ENCODE data around the gene CCL2.

The CCL2 gene

DNA sequence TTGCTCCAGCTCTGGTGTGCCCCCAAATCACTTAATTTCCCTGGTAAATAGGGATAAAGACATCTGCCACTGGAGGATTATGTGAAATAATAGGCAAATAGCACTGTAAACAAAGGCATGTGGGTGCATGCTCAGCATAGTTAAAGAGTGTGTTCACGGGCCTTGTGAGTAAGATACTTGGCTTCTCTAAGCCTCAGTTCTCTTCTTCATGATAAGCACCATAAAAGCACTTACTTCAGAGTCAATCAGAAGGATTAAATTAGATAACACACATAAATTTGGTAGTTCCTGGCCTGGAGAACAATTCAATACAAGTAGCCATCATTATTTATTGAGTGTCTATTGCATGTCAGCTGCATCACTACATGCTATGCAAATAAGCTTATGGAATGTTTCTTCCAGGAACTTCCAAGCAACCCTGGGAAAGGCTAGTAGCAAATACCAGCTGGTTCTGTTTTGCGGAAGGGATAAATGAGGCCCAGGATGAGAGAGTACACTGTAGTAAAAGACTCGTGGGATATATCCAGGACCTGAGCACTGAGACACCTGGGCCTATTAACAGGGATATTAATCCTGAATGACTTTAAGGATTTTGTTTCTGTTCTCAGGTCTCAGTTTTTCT is 45.0 kb downstream of the CCL2 start:
- no peak overlapping the region for H3K9ac ChIP-seq (ENCODE audit: low read length)
- H3K9me3 ChIP-seq (ENCODE audit: insufficient read depth, low read length): no peaks in the 10 kb centered on the region
- no peak overlapping the region for H3K27ac ChIP-seq (ENCODE audit: low read length)
- no peaks in the 10 kb centered on the region; the same call in 1 of the 2 replicates for H3K27me3 ChIP-seq (ENCODE audit: low read depth, low read length)
- no peak overlapping the region for H3K4me3 ChIP-seq (ENCODE audit: low read length)
- no peak overlapping the region for H3K4me2 ChIP-seq (ENCODE audit: low read length)
- H3K4me1 ChIP-seq (ENCODE audit: low read length): 0 out of 2 replicates have a peak, but pooled peaks cover 5% of the 10 kb centered on the region
- no peaks in the 10 kb centered on the region for H3K79me2 ChIP-seq (ENCODE audit: low read length)
- no peaks in the 10 kb centered on the region for H4K20me1 ChIP-seq (ENCODE audit: insufficient read depth, low read length)
- H2AFZ ChIP-seq (ENCODE audit: low read depth, low read length): no peak overlapping the region
- H3K36me3 ChIP-seq (replicated peaks; ENCODE audit: low read depth, low read length): no peaks in the 10 kb centered on the region
- TF ChIP-seq, protein P1, sequence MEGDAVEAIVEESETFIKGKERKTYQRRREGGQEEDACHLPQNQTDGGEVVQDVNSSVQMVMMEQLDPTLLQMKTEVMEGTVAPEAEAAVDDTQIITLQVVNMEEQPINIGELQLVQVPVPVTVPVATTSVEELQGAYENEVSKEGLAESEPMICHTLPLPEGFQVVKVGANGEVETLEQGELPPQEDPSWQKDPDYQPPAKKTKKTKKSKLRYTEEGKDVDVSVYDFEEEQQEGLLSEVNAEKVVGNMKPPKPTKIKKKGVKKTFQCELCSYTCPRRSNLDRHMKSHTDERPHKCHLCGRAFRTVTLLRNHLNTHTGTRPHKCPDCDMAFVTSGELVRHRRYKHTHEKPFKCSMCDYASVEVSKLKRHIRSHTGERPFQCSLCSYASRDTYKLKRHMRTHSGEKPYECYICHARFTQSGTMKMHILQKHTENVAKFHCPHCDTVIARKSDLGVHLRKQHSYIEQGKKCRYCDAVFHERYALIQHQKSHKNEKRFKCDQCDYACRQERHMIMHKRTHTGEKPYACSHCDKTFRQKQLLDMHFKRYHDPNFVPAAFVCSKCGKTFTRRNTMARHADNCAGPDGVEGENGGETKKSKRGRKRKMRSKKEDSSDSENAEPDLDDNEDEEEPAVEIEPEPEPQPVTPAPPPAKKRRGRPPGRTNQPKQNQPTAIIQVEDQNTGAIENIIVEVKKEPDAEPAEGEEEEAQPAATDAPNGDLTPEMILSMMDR (IDR thresholded peaks at IDR 0.05; ENCODE audit: low read depth, low read length): no peak
- TF ChIP-seq EZH2phosphoT487 (IDR thresholded peaks at IDR 0.05; ENCODE audit: low read depth): no peak

GRCh38 chr17:34300652-34301370 is 45.7 kb downstream of the CCL2 start:
- H3K9me3 ChIP-seq (ENCODE audit: insufficient read depth, low read length): no peaks in the 10 kb centered on the region
- no peak overlapping the region for H3K4me3 ChIP-seq (ENCODE audit: low read length)
- H3K27ac ChIP-seq (ENCODE audit: low read length): no peak overlapping the region
- 0 out of 2 replicates have a peak, but pooled peaks cover 5% of the 10 kb centered on the region for H3K4me1 ChIP-seq (ENCODE audit: low read length)
- no peaks in the 10 kb centered on the region; the same call in 1 of the 2 replicates for H3K27me3 ChIP-seq (ENCODE audit: low read depth, low read length)
- H3K9ac ChIP-seq (ENCODE audit: low read length): no peak overlapping the region
- H3K79me2 ChIP-seq (ENCODE audit: low read length): no peaks in the 10 kb centered on the region
- H2AFZ ChIP-seq (ENCODE audit: low read depth, low read length): no peak overlapping the region
- H3K36me3 ChIP-seq (replicated peaks; ENCODE audit: low read depth, low read length): no peaks in the 10 kb centered on the region
- TF ChIP-seq EZH2phosphoT487 (IDR thresholded peaks at IDR 0.05; ENCODE audit: low read depth): no peak
- no peak overlapping the region for H3K4me2 ChIP-seq (ENCODE audit: low read length)
- no peaks in the 10 kb centered on the region for H4K20me1 ChIP-seq (ENCODE audit: insufficient read depth, low read length)

GRCh38 chr17:34301986-34302385 is 46.9 kb downstream of the CCL2 start:
- H2AFZ ChIP-seq (ENCODE audit: low read depth, low read length): no peak overlapping the region
- no peak overlapping the region for H3K9ac ChIP-seq (ENCODE audit: low read length)
- no peaks in the 10 kb centered on the region for H4K20me1 ChIP-seq (ENCODE audit: insufficient read depth, low read length)
- no peak overlapping the region for H3K27ac ChIP-seq (ENCODE audit: low read length)
- H3K36me3 ChIP-seq (replicated peaks; ENCODE audit: low read depth, low read length): no peaks in the 10 kb centered on the region
- no peaks in the 10 kb centered on the region for H3K79me2 ChIP-seq (ENCODE audit: low read length)
- peaks cover 10% of the 10 kb centered on the region; the same call in 1 of the 2 replicates for H3K27me3 ChIP-seq (ENCODE audit: low read depth, low read length)
- TF ChIP-seq EZH2phosphoT487 (IDR thresholded peaks at IDR 0.05; ENCODE audit: low read depth): no peak
- TF ChIP-seq, protein P1 (IDR thresholded peaks at IDR 0.05; ENCODE audit: low read depth, low read length): no peak
- H3K9me3 ChIP-seq (ENCODE audit: insufficient read depth, low read length): no peaks in the 10 kb centered on the region
- no peak overlapping the region for H3K4me2 ChIP-seq (ENCODE audit: low read length)
- no peak overlapping the region for H3K4me3 ChIP-seq (ENCODE audit: low read length)
- H3K4me1 ChIP-seq (ENCODE audit: low read length): peaks cover 12% of the 10 kb centered on the region

GRCh38 chr17:34302636-34303035 is 47.6 kb downstream of the CCL2 start:
- TF ChIP-seq, protein P1 (IDR thresholded peaks at IDR 0.05; ENCODE audit: low read depth, low read length): no peak
- TF ChIP-seq EZH2phosphoT487 (IDR thresholded peaks at IDR 0.05; ENCODE audit: low read depth): no peak
- H3K36me3 ChIP-seq (replicated peaks; ENCODE audit: low read depth, low read length): no peaks in the 10 kb centered on the region
- peaks cover 18% of the 10 kb centered on the region for H3K4me1 ChIP-seq (ENCODE audit: low read length)

More at GRCh38 chr17:34302636-34303035, 47.6 kb downstream of the CCL2 start:
- Histone ChIP-seq H2AFZ (ENCODE audit: low read depth, low read length) (no peak overlapping the region), H3K79me2 (ENCODE audit: low read length) (no peaks in the 10 kb centered on the region), H3K4me3 (ENCODE audit: low read length) (no peak overlapping the region), H3K9ac (ENCODE audit: low read length) (no peak overlapping the region), H3K27ac (ENCODE audit: low read length) (no peak overlapping the region), H3K27me3 (ENCODE audit: low read depth, low read length) (peaks cover 10% of the 10 kb centered on the region; the same call in 1 of the 2 replicates), H4K20me1 (ENCODE audit: insufficient read depth, low read length) (no peaks in the 10 kb centered on the region), H3K4me2 (ENCODE audit: low read length) (no peak overlapping the region), H3K9me3 (ENCODE audit: insufficient read depth, low read length) (no peaks in the 10 kb centered on the region)

Measured in OCI-LY3 (cell line).